OCI-LY7 (cell line): ENCODE data around the gene ATP6V0E1. TPM values are rescaled to one million over a fixed set of nuclear protein-coding genes. Genes with fewer than 3 reads are reported as not detected.

ENCODE experiments used
- BruUV-seq: library from RNA; stranded (reverse); fragments of 400-500 nt; replicated peaks from 2 replicates; lab custom pipeline; 2021; lab: Mats Ljungman, UMichigan
- CTCF ChIA-PET: fragments of 300-600 bp; sonication (Branson Sonifier 250); formaldehyde crosslinking; loops from one replicate; lab custom pipeline; 2022; ENCODE audit warnings: antibody characterized with exemption; ENCODE audit not compliant: unreplicated experiment; lab: Charles Lee
- POLR2A ChIA-PET: fragments of 300-600 bp; sonication (Branson Sonifier 250); formaldehyde crosslinking; loops from one replicate; lab custom pipeline; 2022; ENCODE audit warnings: antibody characterized with exemption; lab: Charles Lee
- DNase-seq: peaks from one replicate; pipeline ENCODE4 v3.0.0-alpha.2; 2015; ENCODE audit warnings: low spot score
- H2AFZ ChIP-seq: fragments of 200-600 bp; sonication (generic), shearing (Covaris generic); 2 replicates; pipeline ENCODE4 v1.6.1; 2014; ENCODE audit warnings: mild to moderate bottlenecking, antibody characterized with exemption, low read length, moderate library complexity
- H3K27ac ChIP-seq: fragments of 200-600 bp; sonication (generic); 2 replicates; pipeline ENCODE4 v1.5.1; 2014; ENCODE audit warnings: mixed run types, low read depth, mild to moderate bottlenecking, moderate library complexity, low read length, inconsistent platforms; ENCODE audit not compliant: poor library complexity, severe bottlenecking
- H3K36me3 ChIP-seq: fragments of 200-600 bp; sonication (generic); 2 replicates; pipeline ENCODE4 v1.6.1; 2014; ENCODE audit warnings: mild to moderate bottlenecking, antibody characterized with exemption, low read length, moderate library complexity, mixed read lengths; ENCODE audit not compliant: insufficient read depth
- H3K4me1 ChIP-seq: fragments of 200-600 bp; sonication (generic); 2 replicates; pipeline ENCODE4 v1.5.1; 2014; ENCODE audit warnings: mild to moderate bottlenecking, low read length; ENCODE audit not compliant: insufficient read depth, poor library complexity, severe bottlenecking
- H3K4me2 ChIP-seq: fragments of 200-600 bp; sonication (generic); 2 replicates; pipeline ENCODE4 v1.6.1; 2014; ENCODE audit warnings: mild to moderate bottlenecking, low read length
- H3K4me3 ChIP-seq: fragments of 200-600 bp; sonication (generic); 2 replicates; pipeline ENCODE4 v1.5.1; 2014; ENCODE audit warnings: mild to moderate bottlenecking, low read depth, low read length; ENCODE audit not compliant: poor library complexity, severe bottlenecking
- H3K79me2 ChIP-seq: fragments of 200-600 bp; sonication (generic); 2 replicates; pipeline ENCODE4 v1.6.1; 2016; ENCODE audit warnings: low read depth, mild to moderate bottlenecking, low read length, moderate library complexity, mixed read lengths; ENCODE audit not compliant: insufficient read depth
- H3K9me2 ChIP-seq: fragments of 200-600 bp; sonication (generic); 2 replicates; pipeline ENCODE4 v1.6.1; 2016; ENCODE audit warnings: mild to moderate bottlenecking, low read length, mixed read lengths; ENCODE audit not compliant: insufficient read depth
- H3K9me3 ChIP-seq: fragments of 200-600 bp; sonication (generic); 2 replicates; pipeline ENCODE4 v1.6.1; 2014; ENCODE audit warnings: mild to moderate bottlenecking, mixed run types, low read length, mixed read lengths
- H4K20me1 ChIP-seq: fragments of 200-600 bp; sonication (generic); 2 replicates; pipeline ENCODE4 v1.6.1; 2014; ENCODE audit warnings: mild to moderate bottlenecking, antibody characterized with exemption, low read length, moderate library complexity, mixed read lengths; ENCODE audit not compliant: insufficient read depth
- CTCF ChIP-seq: fragments of 200-600 bp; sonication (generic); conservative IDR thresholded peaks from 2 replicates; pipeline ENCODE4 v1.5.1; 2014; ENCODE audit warnings: mild to moderate bottlenecking, antibody characterized with exemption, low read length, moderate library complexity, mixed read lengths
- EZH2phosphoT487 ChIP-seq: fragments of 200-600 bp; sonication (generic); IDR thresholded peaks from 2 replicates; pipeline ENCODE4 v1.6.1; 2018; ENCODE audit warnings: low read depth, borderline replicate concordance, mild to moderate bottlenecking, mixed run types, antibody characterized with exemption, low read length, moderate library complexity, mixed read lengths
- intact Hi-C: fragments of 100-400 bp; cut with micrococcal nuclease; formaldehyde crosslinking; loops from one replicate; pipeline ENCODE4 v1.10.0; 2022; ENCODE audit not compliant: unreplicated experiment
- total RNA-seq, 2 experiments: library from RNA; depleted of rRNA in 1 of 2; stranded (reverse); fragments of >200 nt in 1 of 2; shearing (Covaris generic) in 1 of 2; gene quantifications; 2 replicates each; pipeline ENCODE4 v1.2.3, GENCODE V29; 2014 to 2022

The ATP6V0E1 gene
- total RNA-seq, 2 experiments from 2014 or later = 39.9 to 59.4 TPM

GRCh38 chr5:173039188-173039587 is 55.6 kb downstream of the ATP6V0E1 start:
- Histone ChIP-seq H4K20me1 (no peaks in the 10 kb centered on the region), H3K36me3 (peaks cover 24% of the 10 kb centered on the region), H3K27ac (no peak overlapping the region), H3K4me3 (no peak overlapping the region), H3K4me1 (peaks cover 37% of the 10 kb centered on the region), H3K79me2 (peaks cover 17% of the 10 kb centered on the region; the same call in 1 of the 2 replicates), H3K4me2 (no peak overlapping the region), H3K9me2 (no peaks in the 10 kb centered on the region), H3K9me3 (peaks cover 14% of the 10 kb centered on the region), H2AFZ (no peak overlapping the region)
- TF ChIP-seq CTCF = no peak
- TF ChIP-seq EZH2phosphoT487 = no peak
- DNase-seq = no peak
- intact Hi-C loops = no loop called here
- no TSS peak for BruUV-seq
- CTCF ChIA-PET = no interaction called here
- POLR2A ChIA-PET = interaction anchor here (0.6 to 1.5 kb wide), 8 partner anchors 10 to 1001 kb away, joined by 3 to 7 read pairs (median 4); partner anchors contain the start of gene ATP6V0E1

GRCh38 chr5:173039964-173040363 is 56.4 kb downstream of the ATP6V0E1 start:
- H3K4me1 ChIP-seq = peaks cover 29% of the 10 kb centered on the region
- no peak overlapping the region for H3K4me2 ChIP-seq
- no peak overlapping the region for H3K4me3 ChIP-seq
- BruUV-seq = no TSS peak
- peaks cover 14% of the 10 kb centered on the region for H3K9me3 ChIP-seq
- H2AFZ ChIP-seq = no peak overlapping the region
- no peak for TF ChIP-seq EZH2phosphoT487
- TF ChIP-seq CTCF = no peak
- H4K20me1 ChIP-seq = no peaks in the 10 kb centered on the region
- H3K9me2 ChIP-seq = no peaks in the 10 kb centered on the region
- no peak overlapping the region for H3K27ac ChIP-seq
- intact Hi-C loops = no loop called here
- CTCF ChIA-PET = no interaction called here
- POLR2A ChIA-PET = interaction anchor here (0.9 to 1.5 kb wide), 4 partner anchors 10 to 56 kb away, joined by 3 to 6 read pairs (median 4); partner anchors contain the start of gene ATP6V0E1
- H3K36me3 ChIP-seq = peaks cover 17% of the 10 kb centered on the region
- DNase-seq = no peak
- peaks cover 9% of the 10 kb centered on the region; the same call in 1 of the 2 replicates for H3K79me2 ChIP-seq
